Smooth muscle cell (in vitro differentiated cells): ENCODE data around the gene TIMM17A. TPM values are rescaled to one million over a fixed set of nuclear protein-coding genes. Genes with fewer than 3 reads are reported as not detected.
A peak's percentile ranks its signal among the peaks of the same experiment; 100 is the strongest.

Source experiments
- DNase-seq: peaks from one replicate; lab custom pipeline; 2025; ENCODE audit not compliant: unreplicated experiment; lab: John Stamatoyannopoulos, UW
- H2AFZ ChIP-seq: fragments of 200-600 bp; sonication (generic); 2 replicates; pipeline ENCODE4 v1.6.0; 2016; ENCODE audit warnings: antibody characterized with exemption, low read depth, mild to moderate bottlenecking
- H3F3A ChIP-seq: fragments of 200-600 bp; sonication (generic); 2 replicates; pipeline ENCODE4 v1.6.0; 2017; ENCODE audit warnings: antibody characterized with exemption, low read depth
- H3K27ac ChIP-seq: fragments of 200-600 bp; sonication (generic); 2 replicates; pipeline ENCODE4 v1.5.1; 2016; ENCODE audit warnings: low read depth, mild to moderate bottlenecking
- H3K27me3 ChIP-seq: fragments of 200-600 bp; sonication (generic); 2 replicates; pipeline ENCODE4 v1.6.1; 2016; ENCODE audit warnings: low read depth, mild to moderate bottlenecking
- H3K36me3 ChIP-seq: fragments of 200-600 bp; sonication (generic); 2 replicates; pipeline ENCODE4 v1.5.1; 2016; ENCODE audit warnings: low read depth
- H3K4me1 ChIP-seq: fragments of 200-600 bp; sonication (generic); 2 replicates; pipeline ENCODE4 v1.5.1; 2016; ENCODE audit warnings: low read depth
- H3K4me2 ChIP-seq: fragments of 200-600 bp; sonication (generic); 2 replicates; pipeline ENCODE4 v1.6.0; 2016; ENCODE audit warnings: mild to moderate bottlenecking
- H3K4me3 ChIP-seq: fragments of 200-600 bp; sonication (generic); 2 replicates; pipeline ENCODE4 v1.5.1; 2016; ENCODE audit warnings: mild to moderate bottlenecking
- H3K79me2 ChIP-seq: fragments of 200-600 bp; sonication (generic); 2 replicates; pipeline ENCODE4 v1.6.0; 2016; ENCODE audit warnings: low read depth, mild to moderate bottlenecking
- H3K9ac ChIP-seq: fragments of 200-600 bp; sonication (generic); 2 replicates; pipeline ENCODE4 v1.6.0; 2016; ENCODE audit warnings: low read depth
- H3K9me3 ChIP-seq: fragments of 200-600 bp; sonication (generic); replicated peaks from 2 replicates; pipeline ENCODE4 v1.5.1; 2016; ENCODE audit warnings: low read depth
- H4K20me1 ChIP-seq: fragments of 200-600 bp; sonication (generic); 2 replicates; pipeline ENCODE4 v1.6.0; 2016; ENCODE audit warnings: low read depth
- WGBS: methylation state at CpG from one replicate; pipeline ENCODE4 v1.1.7; 2016; ENCODE audit warnings: low lambda C conversion rate; 5-methylcytosine and 5-hydroxymethylcytosine counted together
- polyA plus RNA-seq: library from polyadenylated mRNA; unstranded; fragments of >200 nt; fragmentation: Nextera tagmentation; extraction: Ambion mirVana; gene quantifications from 2 replicates; pipeline ENCODE4 v1.2.1, GENCODE V29; 2016
- total RNA-seq: library from RNA; depleted of rRNA; stranded (reverse); fragments of >200 nt; gene quantifications from 2 replicates; pipeline ENCODE4 v1.2.3, GENCODE V29; 2014
- TF ChIP-seq, protein P1 (sequence below): fragments of 200-600 bp; sonication (generic); IDR thresholded peaks from 2 replicates; pipeline ENCODE4 v1.5.1; 2017; ENCODE audit warnings: borderline replicate concordance, mild to moderate bottlenecking, antibody characterized with exemption; ENCODE audit not compliant: insufficient read depth, poor library complexity, severe bottlenecking

The TIMM17A gene
- total and polyA plus RNA-seq, 2 experiments from 2014 or later = 78.6 to 102 TPM

GRCh38 chr1:201983380-201983805 lies 28.1 kb downstream of the TIMM17A start:
- Histone ChIP-seq H3K4me2 (peak overlapping the region; percentile 100), H3K9ac (peak overlapping the region; percentile 41), H3K9me3 (no peaks in the 10 kb centered on the region), H3K36me3 (no peaks in the 10 kb centered on the region), H3K27me3 (no peaks in the 10 kb centered on the region), H3K4me1 (peaks cover 5% of the 10 kb centered on the region), H3K79me2 (peaks cover 40% of the 10 kb centered on the region), H3F3A (peaks cover 9% of the 10 kb centered on the region), H3K4me3 (peak overlapping the region; percentile 97), H4K20me1 (peaks cover 35% of the 10 kb centered on the region), H2AFZ (peak overlapping the region; percentile 82), H3K27ac (peak overlapping the region; percentile 54)
- TF ChIP-seq, protein P1, sequence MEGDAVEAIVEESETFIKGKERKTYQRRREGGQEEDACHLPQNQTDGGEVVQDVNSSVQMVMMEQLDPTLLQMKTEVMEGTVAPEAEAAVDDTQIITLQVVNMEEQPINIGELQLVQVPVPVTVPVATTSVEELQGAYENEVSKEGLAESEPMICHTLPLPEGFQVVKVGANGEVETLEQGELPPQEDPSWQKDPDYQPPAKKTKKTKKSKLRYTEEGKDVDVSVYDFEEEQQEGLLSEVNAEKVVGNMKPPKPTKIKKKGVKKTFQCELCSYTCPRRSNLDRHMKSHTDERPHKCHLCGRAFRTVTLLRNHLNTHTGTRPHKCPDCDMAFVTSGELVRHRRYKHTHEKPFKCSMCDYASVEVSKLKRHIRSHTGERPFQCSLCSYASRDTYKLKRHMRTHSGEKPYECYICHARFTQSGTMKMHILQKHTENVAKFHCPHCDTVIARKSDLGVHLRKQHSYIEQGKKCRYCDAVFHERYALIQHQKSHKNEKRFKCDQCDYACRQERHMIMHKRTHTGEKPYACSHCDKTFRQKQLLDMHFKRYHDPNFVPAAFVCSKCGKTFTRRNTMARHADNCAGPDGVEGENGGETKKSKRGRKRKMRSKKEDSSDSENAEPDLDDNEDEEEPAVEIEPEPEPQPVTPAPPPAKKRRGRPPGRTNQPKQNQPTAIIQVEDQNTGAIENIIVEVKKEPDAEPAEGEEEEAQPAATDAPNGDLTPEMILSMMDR = no peak
- 11% methylated on average over 11 of the region's 11 CpGs for WGBS
- DNase-seq = no peak

- TF ChIP-seq, protein P1 = no peak
- Histone ChIP-seq H3K79me2 (peaks cover 43% of the 10 kb centered on the region), H3K9ac (no peak overlapping the region)
These were observed 29.1 kb downstream of the TIMM17A start for GRCh38 chr1:201984446-201984845.

DNA sequence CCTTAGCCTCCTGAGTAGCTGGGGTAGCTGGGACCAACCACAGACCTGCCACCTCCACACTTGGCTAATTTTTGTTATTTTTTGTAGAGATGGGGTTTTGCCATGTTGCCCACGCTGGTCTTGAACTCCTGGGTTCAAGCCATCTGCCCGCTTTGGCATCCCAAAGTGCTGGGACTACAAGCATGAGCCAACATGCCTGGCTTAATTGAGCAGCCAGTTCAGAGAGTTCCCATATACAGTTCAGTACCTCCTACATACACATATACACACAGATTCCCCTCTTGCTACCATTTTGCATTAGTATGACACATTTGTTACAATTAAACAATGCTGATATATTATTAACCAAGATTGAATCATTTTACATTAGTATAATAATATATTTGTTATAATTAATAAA lies 30.1 kb downstream of the TIMM17A start:
- no peaks in the 10 kb centered on the region for H3K9me3 ChIP-seq
- H3K36me3 ChIP-seq = no peaks in the 10 kb centered on the region
- DNase-seq = no peak
- H3K4me3 ChIP-seq = no peak overlapping the region
- peaks cover 5% of the 10 kb centered on the region for H3K4me1 ChIP-seq
- H2AFZ ChIP-seq = no peak overlapping the region
- no peak overlapping the region for H3K4me2 ChIP-seq
- peaks cover 9% of the 10 kb centered on the region for H3F3A ChIP-seq
- no peak overlapping the region for H3K9ac ChIP-seq
- TF ChIP-seq, protein P1 = no peak
- H3K79me2 ChIP-seq = peaks cover 45% of the 10 kb centered on the region
- no peaks in the 10 kb centered on the region for H3K27me3 ChIP-seq
- H3K27ac ChIP-seq = no peak overlapping the region
- WGBS = 77% methylated on average over 2 of the region's 2 CpGs
- H4K20me1 ChIP-seq = peaks cover 41% of the 10 kb centered on the region

More at GRCh38 chr1:201984446-201984845, 29.1 kb downstream of the TIMM17A start:
- H3K4me2 ChIP-seq = peak overlapping the region; percentile 100
- H2AFZ ChIP-seq = no peak overlapping the region
- H4K20me1 ChIP-seq = peaks cover 41% of the 10 kb centered on the region
- peak overlapping the region; percentile 97 for H3K4me3 ChIP-seq
- no peak overlapping the region for H3K27ac ChIP-seq
- no peaks in the 10 kb centered on the region for H3K9me3 ChIP-seq
- H3K36me3 ChIP-seq = no peaks in the 10 kb centered on the region
- no peaks in the 10 kb centered on the region for H3K27me3 ChIP-seq
- H3F3A ChIP-seq = peaks cover 9% of the 10 kb centered on the region
- WGBS = 96% methylated on average over 3 of the region's 3 CpGs
- no peak for DNase-seq
- peaks cover 5% of the 10 kb centered on the region for H3K4me1 ChIP-seq

DNA sequence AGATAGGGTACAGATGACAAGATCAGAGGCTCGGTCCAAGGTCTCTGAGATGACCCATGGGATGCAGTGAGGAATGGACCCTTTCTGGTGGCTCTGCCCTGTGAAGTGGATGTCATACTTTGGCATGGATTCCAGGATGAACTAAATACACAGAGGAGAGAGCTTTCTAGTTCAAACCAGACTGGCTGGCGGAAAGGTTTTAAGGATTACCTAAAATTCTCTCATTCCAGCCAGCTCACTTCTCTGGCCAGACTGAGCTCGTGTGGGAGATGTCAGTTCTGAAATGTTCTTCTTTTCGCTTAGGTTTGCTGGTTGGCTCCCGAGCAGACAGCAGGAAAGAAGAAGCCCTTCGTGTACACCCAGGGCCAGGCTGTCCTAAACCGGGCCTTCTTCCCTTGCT lies 33.3 kb downstream of the TIMM17A start:
- H3F3A ChIP-seq = no peaks in the 10 kb centered on the region
- 89% methylated on average over 7 of the region's 7 CpGs for WGBS
- no peaks in the 10 kb centered on the region for H3K27me3 ChIP-seq
- H3K9ac ChIP-seq = no peak overlapping the region
- H3K9me3 ChIP-seq = no peaks in the 10 kb centered on the region
- H3K4me1 ChIP-seq = peaks cover 2% of the 10 kb centered on the region
- peaks cover 41% of the 10 kb centered on the region for H4K20me1 ChIP-seq
- H3K79me2 ChIP-seq = peaks cover 45% of the 10 kb centered on the region
- no peak overlapping the region for H3K27ac ChIP-seq
- H3K4me3 ChIP-seq = no peak overlapping the region
- H2AFZ ChIP-seq = no peak overlapping the region
- peaks cover 4% of the 10 kb centered on the region for H3K36me3 ChIP-seq
- DNase-seq = no peak
- TF ChIP-seq, protein P1 = no peak
- H3K4me2 ChIP-seq = no peak overlapping the region
